Measurements from ENCODE around the gene RAB20.

GRCh38 chr13:110533771-110534670, 27.5 kb downstream of the RAB20 start:
- TF ChIP-seq ISL1 (CRISPR knock-in tag; IDR thresholded peaks at IDR 0.05) (no peak), CSDC2 (CRISPR knock-in tag; IDR thresholded peaks at IDR 0.05) (no peak), ARNTL (CRISPR knock-in tag; IDR thresholded peaks at IDR 0.05; ENCODE audit: borderline replicate concordance, low read depth) (no peak), TCF4 (CRISPR knock-in tag; IDR thresholded peaks at IDR 0.05; ENCODE audit: borderline replicate concordance) (no peak), GLIS3 (CRISPR knock-in tag; IDR thresholded peaks at IDR 0.05) (no peak), RARB (CRISPR knock-in tag; IDR thresholded peaks at IDR 0.05) (no peak), CSRNP3 (CRISPR knock-in tag; IDR thresholded peaks at IDR 0.05) (no peak), PPARA (CRISPR knock-in tag; IDR thresholded peaks at IDR 0.05; ENCODE audit: borderline replicate concordance) (no peak), ZC3H10 (CRISPR knock-in tag; IDR thresholded peaks at IDR 0.05) (no peak)
